ENCODE measurements around the gene CDC6. TPM values are rescaled to one million over a fixed set of nuclear protein-coding genes. Genes with fewer than 3 reads are reported as not detected.

CDC6 gene
- total RNA-seq, 6 experiments from 2014 or later, result 16.9 to 36.0 (median 31.5) TPM

- Mint-ChIP-seq H3K9me3 (no peaks in the 10 kb centered on the region), H3K4me1 (ENCODE audit: low read depth) (no peaks in the 10 kb centered on the region; the same call in 1 of the 2 replicates), H3K27me3 (ENCODE audit: insufficient read depth) (no peaks in the 10 kb centered on the region; the same call in none of the 2 replicates), H3K27ac (peak overlapping the region; percentile 69), H3K4me3 (peak overlapping the region; percentile 17; the same call in 1 of the 2 replicates), H3K36me3 (ENCODE audit: low read depth) (no peaks in the 10 kb centered on the region)
- TF ChIP-seq CTCF (IDR thresholded peaks at IDR 0.05), result no peak
- DNase-seq, result no peak
Measured at GRCh38 chr17:40312131-40312731, 24.6 kb downstream of the CDC6 start.

- Mint-ChIP-seq H3K27me3 (ENCODE audit: insufficient read depth) (no peaks in the 10 kb centered on the region; the same call in none of the 2 replicates), H3K4me3 (no peak overlapping the region; the same call in 1 of the 2 replicates), H3K27ac (peak overlapping the region; percentile 38), H3K9me3 (no peaks in the 10 kb centered on the region), H3K4me1 (ENCODE audit: low read depth) (no peaks in the 10 kb centered on the region; the same call in 1 of the 2 replicates), H3K36me3 (ENCODE audit: low read depth) (no peaks in the 10 kb centered on the region)
- no peak for TF ChIP-seq CTCF (IDR thresholded peaks at IDR 0.05)
- DNase-seq, result no peak
Measured at GRCh38 chr17:40312893-40313667, 25.4 kb downstream of the CDC6 start.

GRCh38 chr17:40313668-40314583 lies 26.2 kb downstream of the CDC6 start:
- Mint-ChIP-seq H3K36me3 (ENCODE audit: low read depth) (0 out of 2 replicates have a peak, but pooled peaks cover 6% of the 10 kb centered on the region), H3K27ac (peak overlapping the region; percentile 80), H3K4me1 (ENCODE audit: low read depth) (peaks cover 5% of the 10 kb centered on the region), H3K4me3 (peak overlapping the region; percentile 70; the same call in 1 of the 2 replicates), H3K27me3 (ENCODE audit: insufficient read depth) (no peaks in the 10 kb centered on the region; the same call in none of the 2 replicates), H3K9me3 (no peaks in the 10 kb centered on the region)
- DNase-seq, result no peak
- TF ChIP-seq CTCF (IDR thresholded peaks at IDR 0.05), result no peak

GRCh38 chr17:40314584-40314956 lies 26.9 kb downstream of the CDC6 start:
- Mint-ChIP-seq H3K27me3 (ENCODE audit: insufficient read depth) (no peaks in the 10 kb centered on the region; the same call in none of the 2 replicates), H3K4me3 (peak overlapping the region; percentile 70), H3K36me3 (ENCODE audit: low read depth) (0 out of 2 replicates have a peak, but pooled peaks cover 8% of the 10 kb centered on the region), H3K27ac (peak overlapping the region; percentile 80), H3K4me1 (ENCODE audit: low read depth) (peaks cover 11% of the 10 kb centered on the region), H3K9me3 (no peaks in the 10 kb centered on the region)
- TF ChIP-seq CTCF (IDR thresholded peaks at IDR 0.05), result peak; percentile 53
- peak; percentile 95 for DNase-seq

GRCh38 chr17:40315206-40315605 lies 27.5 kb downstream of the CDC6 start:
- no peak for DNase-seq
- no peak overlapping the region for H3K4me3 Mint-ChIP-seq
- H3K27me3 Mint-ChIP-seq (ENCODE audit: insufficient read depth), result no peaks in the 10 kb centered on the region; the same call in none of the 2 replicates
- peak overlapping the region; percentile 51; the same call in 1 of the 2 replicates for H3K27ac Mint-ChIP-seq
- peaks cover 18% of the 10 kb centered on the region for H3K4me1 Mint-ChIP-seq (ENCODE audit: low read depth)
- no peak for TF ChIP-seq CTCF (IDR thresholded peaks at IDR 0.05)
- no peaks in the 10 kb centered on the region for H3K9me3 Mint-ChIP-seq
- 0 out of 2 replicates have a peak, but pooled peaks cover 8% of the 10 kb centered on the region for H3K36me3 Mint-ChIP-seq (ENCODE audit: low read depth)
